Activated gamma-delta T cell treated with Interleukin-2 at 50 U/mL for 16 hours (primary cell): Measurements from ENCODE around the gene HOXD11.

ENCODE experiments used
- DNase-seq: peaks from one replicate; pipeline ENCODE4 v3.0.0-alpha.2; 2020

Gene HOXD11

GRCh38 chr2:176151442-176152287 is 44.6 kb downstream of the HOXD11 start, which contains the start of gene HOXD4:
Gene HOXD4 (plus strand): TSS chr2:176151550. CDS start chr2:176151634, 84 bp downstream.
- DNase-seq: no peak

GRCh38 chr2:176152350-176153181 is 45.5 kb downstream of the HOXD11 start:
- DNase-seq: no peak

- DNase-seq: no peak
Measured at GRCh38 chr2:176154576-176155252, 47.6 kb downstream of the HOXD11 start.

- DNase-seq: no peak
Measured at GRCh38 chr2:176155356-176156044, 48.4 kb downstream of the HOXD11 start.

- no peak for DNase-seq
Measured at GRCh38 chr2:176156301-176156806, 49.3 kb downstream of the HOXD11 start.

- DNase-seq: no peak
Measured at GRCh38 chr2:176156807-176157498, 49.9 kb downstream of the HOXD11 start, which contains the start of gene HOXD3. Gene HOXD3 (plus strand): TSS chr2:176157307. CDS start chr2:176169115, 11,808 bp downstream.

- no peak for DNase-seq
Measured at GRCh38 chr2:176157499-176158185, 50.6 kb downstream of the HOXD11 start.

- DNase-seq: no peak
Measured at GRCh38 chr2:176158186-176158591, 51.1 kb downstream of the HOXD11 start.

GRCh38 chr2:176158855-176159662 is 52.0 kb downstream of the HOXD11 start:
- no peak for DNase-seq
